Measurements from ENCODE around the gene CNPY2.
"Not testable (repeated sequence)": the region's sequence is repeated elsewhere in the genome, so short reads cannot be mapped to it uniquely, and the experiment has no call there.

- TF ChIP-seq CTCF, POLR2A (IDR thresholded peaks at IDR 0.05): not testable (repeated sequence)
Observed at GRCh38 chr12:56262955-56263354, 52.8 kb downstream of the CNPY2 start.
